ENCODE data around the gene RPS19.

The RPS19 gene

GRCh38 chr19:41859618-41860418 is at the start of gene RPS19:
RPS19 (plus strand) TSS chr19:41860255; CDS start chr19:41860775, 520 bp downstream.
- DNase-seq, result peak; percentile 99 to 100

- DNase-seq, result no peak
These were observed 49.8 kb upstream of the RPS19 start for GRCh38 chr19:41810301-41810700.

GRCh38 chr19:41811036-41811435 is 49.0 kb upstream of the RPS19 start:
- DNase-seq, result no peak

- DNase-seq, result no peak
These were observed 48.1 kb upstream of the RPS19 start for GRCh38 chr19:41811981-41812380.

- DNase-seq, result no peak
These were observed 46.1 kb upstream of the RPS19 start for GRCh38 chr19:41813911-41814310.

- DNase-seq, result no peak
These were observed 44.8 kb upstream of the RPS19 start for GRCh38 chr19:41815301-41815700.

GRCh38 chr19:41816761-41817160 is 43.3 kb upstream of the RPS19 start:
- no peak for DNase-seq

- DNase-seq, result peak; percentile 58 to 80
These were observed 38.9 kb upstream of the RPS19 start for GRCh38 chr19:41821003-41821735.

GRCh38 chr19:41837981-41838708 is 21.9 kb upstream of the RPS19 start:
- no peak for DNase-seq

- DNase-seq, result no peak
These were observed 20.8 kb upstream of the RPS19 start for GRCh38 chr19:41839211-41839610.

- no peak for DNase-seq
These were observed 16.7 kb upstream of the RPS19 start for GRCh38 chr19:41843371-41843770.

- peak in 1 of 2 experiments; percentile 42 for DNase-seq
These were observed 15.5 kb upstream of the RPS19 start, which contains the start of gene LYPD4 for GRCh38 chr19:41844601-41845000. LYPD4 (minus strand) TSS chr19:41844683; CDS start chr19:41839285, 5,398 bp downstream.

GRCh38 chr19:41845001-41845050 is 15.2 kb upstream of the RPS19 start, which contains the start of gene DMRTC2:
DMRTC2 (plus strand) TSS chr19:41845042; CDS start chr19:41847429, 2,387 bp downstream.
- no peak for DNase-seq

- DNase-seq, result no peak
These were observed 14.9 kb upstream of the RPS19 start for GRCh38 chr19:41845051-41845590.

GRCh38 chr19:41847351-41848105 is 12.5 kb upstream of the RPS19 start:
- no peak for DNase-seq

GRCh38 chr19:41848666-41849065 is 11.4 kb upstream of the RPS19 start:
- DNase-seq, result no peak

GRCh38 chr19:41849067-41849466 is 11.0 kb upstream of the RPS19 start:
- no peak for DNase-seq

- no peak for DNase-seq
These were observed 9.7 kb upstream of the RPS19 start for GRCh38 chr19:41850381-41850780.

GRCh38 chr19:41851456-41851855 is 8.6 kb upstream of the RPS19 start:
- no peak for DNase-seq

- no peak for DNase-seq
These were observed 6.7 kb upstream of the RPS19 start for GRCh38 chr19:41853344-41853743.

GRCh38 chr19:41853768-41854167 is 6.3 kb upstream of the RPS19 start:
- DNase-seq, result no peak

GRCh38 chr19:41859213-41859617 is 840 bp upstream of the RPS19 start:
- DNase-seq, result no peak

Measured in NCI-H526 (cell line).